MCF 10A (cell line): ENCODE measurements around the gene CATSPERE. TPM values are rescaled to one million over a fixed set of nuclear protein-coding genes. Genes with fewer than 3 reads are reported as not detected.

Source experiments
- BruUV-seq: library from RNA; stranded (reverse); fragments of 400-500 nt; replicated peaks from 2 replicates; lab custom pipeline; 2021; lab: Mats Ljungman, UMichigan
- CTCF ChIA-PET: fragments of 300-600 bp; sonication (Branson Sonifier 250); formaldehyde crosslinking; extraction: SDS; loops from one replicate; lab custom pipeline; 2021; ENCODE audit warnings: antibody characterized with exemption, inconsistent platforms; lab: Yijun Ruan, JAX
- POLR2A ChIA-PET: fragments of 300-600, 350-650 bp; sonication (Branson Sonifier 250); formaldehyde crosslinking; extraction: SDS; loops from one replicate; lab custom pipeline; 2020; ENCODE audit warnings: antibody characterized with exemption, inconsistent platforms; lab: Yijun Ruan, JAX
- DNase-seq: peaks from one replicate; pipeline ENCODE4 v3.0.0-alpha.2; 2018; ENCODE audit not compliant: unreplicated experiment
- H3K27ac Mint-ChIP-seq: one replicate; pipeline ENCODE4 v1.8.0; 2022; ENCODE audit warnings: mild to moderate bottlenecking, low read depth, mixed read lengths; ENCODE audit not compliant: unreplicated experiment
- H3K27me3 Mint-ChIP-seq: one replicate; pipeline ENCODE4 v1.8.0; 2022; ENCODE audit warnings: mixed read lengths; ENCODE audit not compliant: insufficient read depth, unreplicated experiment
- H3K36me3 Mint-ChIP-seq: one replicate; pipeline ENCODE4 v1.8.0; 2022; ENCODE audit warnings: mild to moderate bottlenecking, moderate library complexity, mixed read lengths; ENCODE audit not compliant: insufficient read depth, unreplicated experiment
- H3K4me1 Mint-ChIP-seq: one replicate; pipeline ENCODE4 v1.8.0; 2022; ENCODE audit warnings: mixed read lengths; ENCODE audit not compliant: insufficient read depth, unreplicated experiment
- H3K4me3 Mint-ChIP-seq: one replicate; pipeline ENCODE4 v1.8.0; 2022; ENCODE audit warnings: mild to moderate bottlenecking, moderate library complexity, mixed read lengths; ENCODE audit not compliant: unreplicated experiment
- H3K9me3 Mint-ChIP-seq: one replicate; pipeline ENCODE4 v1.8.0; 2022; ENCODE audit warnings: mixed read lengths; ENCODE audit not compliant: unreplicated experiment
- intact Hi-C: fragments of 100-400 bp; cut with micrococcal nuclease; formaldehyde crosslinking; loops from 2 replicates; pipeline ENCODE4 v1.14.1; 2022
- total RNA-seq: library from RNA; stranded (reverse); gene quantifications from 2 replicates; pipeline ENCODE4 v1.2.3, GENCODE V29; 2022
- TF ChIP-seq, protein P1 (sequence below): fragments of 200-600 bp; IDR thresholded peaks from one replicate; pipeline ENCODE4 v1.8.0; 2022; ENCODE audit warnings: antibody characterized with exemption, mild to moderate bottlenecking; ENCODE audit not compliant: unreplicated experiment

The CATSPERE gene
- total RNA-seq, 1 experiment from 2014 or later = 2.1 TPM

DNA sequence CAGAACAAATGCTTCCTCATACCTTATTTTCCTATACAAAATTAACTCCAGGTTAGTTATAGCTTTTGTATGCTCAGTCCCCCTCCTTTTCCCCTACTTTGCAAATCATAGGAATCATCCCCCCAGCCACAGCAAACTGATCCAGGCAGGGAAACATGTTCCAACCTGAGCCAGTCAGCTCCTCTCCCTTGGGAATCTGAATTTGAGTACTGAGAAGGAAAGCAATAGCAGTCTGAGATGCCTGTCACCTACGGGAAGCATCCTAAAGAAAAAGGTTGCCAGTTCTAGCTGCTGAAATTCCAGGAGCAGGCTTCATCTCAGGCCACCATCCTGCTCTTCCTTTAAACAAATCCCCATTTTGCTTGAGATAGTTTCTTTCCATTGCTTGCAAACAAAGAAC, 16.2 kb upstream of the CATSPERE start:
- TF ChIP-seq, protein P1, sequence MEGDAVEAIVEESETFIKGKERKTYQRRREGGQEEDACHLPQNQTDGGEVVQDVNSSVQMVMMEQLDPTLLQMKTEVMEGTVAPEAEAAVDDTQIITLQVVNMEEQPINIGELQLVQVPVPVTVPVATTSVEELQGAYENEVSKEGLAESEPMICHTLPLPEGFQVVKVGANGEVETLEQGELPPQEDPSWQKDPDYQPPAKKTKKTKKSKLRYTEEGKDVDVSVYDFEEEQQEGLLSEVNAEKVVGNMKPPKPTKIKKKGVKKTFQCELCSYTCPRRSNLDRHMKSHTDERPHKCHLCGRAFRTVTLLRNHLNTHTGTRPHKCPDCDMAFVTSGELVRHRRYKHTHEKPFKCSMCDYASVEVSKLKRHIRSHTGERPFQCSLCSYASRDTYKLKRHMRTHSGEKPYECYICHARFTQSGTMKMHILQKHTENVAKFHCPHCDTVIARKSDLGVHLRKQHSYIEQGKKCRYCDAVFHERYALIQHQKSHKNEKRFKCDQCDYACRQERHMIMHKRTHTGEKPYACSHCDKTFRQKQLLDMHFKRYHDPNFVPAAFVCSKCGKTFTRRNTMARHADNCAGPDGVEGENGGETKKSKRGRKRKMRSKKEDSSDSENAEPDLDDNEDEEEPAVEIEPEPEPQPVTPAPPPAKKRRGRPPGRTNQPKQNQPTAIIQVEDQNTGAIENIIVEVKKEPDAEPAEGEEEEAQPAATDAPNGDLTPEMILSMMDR = no peak
- peak; percentile 30 for DNase-seq
- CTCF ChIA-PET = interaction anchor here (0.6 to 3.9 kb wide), 12 partner anchors 8 to 1101 kb away, joined by 3 to 15 read pairs (median 4); no protein-coding TSS in a partner anchor
- Mint-ChIP-seq H3K36me3 (peaks cover 11% of the 10 kb centered on the region), H3K27ac (peak overlapping the region; percentile 47), H3K27me3 (no peaks in the 10 kb centered on the region), H3K4me1 (peaks cover 66% of the 10 kb centered on the region), H3K9me3 (no peaks in the 10 kb centered on the region), H3K4me3 (peak overlapping the region; percentile 26)
- intact Hi-C loops = no loop called here
- no TSS peak for BruUV-seq
- POLR2A ChIA-PET = interaction anchor here (0.6 to 8.1 kb wide), 16 partner anchors 9 to 397 kb away, joined by 3 to 61 read pairs (median 5); partner anchors contain the start of genes CATSPERE and COX20

DNA sequence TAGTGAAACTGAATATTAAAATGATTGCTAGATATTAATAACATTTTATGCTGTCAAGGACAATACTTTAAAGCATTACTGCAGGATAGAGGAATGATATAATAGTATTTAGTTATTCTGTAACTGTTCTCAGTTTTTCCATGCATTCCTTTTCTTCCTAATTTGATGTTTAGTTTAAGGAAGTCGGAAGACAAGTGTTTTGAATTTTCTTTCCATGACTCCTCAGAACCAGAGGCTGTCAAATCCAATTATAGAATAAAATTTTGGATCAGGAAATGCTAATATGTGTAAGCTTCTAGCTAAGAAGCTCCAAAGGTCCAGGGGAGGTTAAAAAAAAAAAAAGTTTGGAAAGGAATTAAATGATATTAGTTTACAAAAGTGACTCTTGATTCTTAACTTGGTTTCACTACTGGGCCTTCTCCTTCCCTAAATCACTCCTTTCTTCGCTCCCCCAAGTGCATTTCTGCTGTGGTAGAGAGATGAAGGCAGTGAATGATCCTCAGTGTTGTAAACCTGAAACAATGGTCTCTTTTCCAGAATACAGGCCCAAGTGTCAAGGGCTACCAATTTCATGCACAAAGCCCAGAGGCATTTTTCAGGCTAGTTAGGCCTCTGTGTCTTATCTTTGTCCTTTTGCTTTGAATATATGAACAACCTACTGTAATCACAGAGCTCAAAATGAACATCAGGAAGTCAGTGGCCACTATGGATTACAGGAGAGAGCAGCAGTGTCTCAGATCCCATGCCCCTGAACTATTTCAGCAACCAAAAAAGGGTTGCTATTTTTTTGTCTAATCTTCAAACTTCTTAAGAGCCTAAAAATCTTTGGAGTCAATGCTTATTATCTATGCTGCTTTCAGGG, 15.5 kb upstream of the CATSPERE start:
- TF ChIP-seq, protein P1 = no peak
- CTCF ChIA-PET = interaction anchor here (0.5 to 3.9 kb wide), 14 partner anchors 9 to 1073 kb away, joined by 3 to 13 read pairs (median 3); no protein-coding TSS in a partner anchor
- intact Hi-C loops = no loop called here

DNA sequence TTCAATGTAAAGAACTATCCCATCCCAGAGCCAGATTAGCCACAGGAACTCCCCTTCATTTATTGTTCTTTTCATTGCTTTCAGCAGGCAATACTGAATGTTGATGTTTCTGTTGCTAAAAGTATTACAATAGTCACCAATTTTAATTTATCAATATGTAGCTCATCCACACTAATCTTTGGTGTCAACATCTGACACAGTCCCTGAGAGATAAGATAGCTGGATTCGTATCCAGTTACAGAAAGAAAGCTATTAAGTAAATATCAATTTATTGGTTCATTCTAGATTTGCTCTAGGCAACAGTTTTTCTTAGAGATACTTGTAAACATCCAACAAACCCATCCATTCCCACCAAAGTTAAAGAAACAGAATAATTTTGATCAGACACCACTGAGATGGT, 14.0 kb upstream of the CATSPERE start:
- H3K9me3 Mint-ChIP-seq = no peaks in the 10 kb centered on the region
- ChIA-PET POLR2A (interaction anchor here (0.6 to 8.1 kb wide), 17 partner anchors 8 to 1191 kb away, joined by 3 to 61 read pairs (median 5); partner anchors contain the start of gene SDCCAG8), CTCF (interaction anchor here (0.6 to 3.9 kb wide), 5 partner anchors 11 to 350 kb away, joined by 3 to 13 read pairs (median 4); no protein-coding TSS in a partner anchor)
- BruUV-seq = no TSS peak
- H3K27me3 Mint-ChIP-seq = no peaks in the 10 kb centered on the region
- peaks cover 66% of the 10 kb centered on the region for H3K4me1 Mint-ChIP-seq
- peaks cover 11% of the 10 kb centered on the region for H3K36me3 Mint-ChIP-seq
- no peak for DNase-seq
- TF ChIP-seq, protein P1 = no peak
- no peak overlapping the region for H3K4me3 Mint-ChIP-seq
- H3K27ac Mint-ChIP-seq = peak overlapping the region; percentile 47
- intact Hi-C loops = no loop called here

More for the DNA sequence above, 15.5 kb upstream of the CATSPERE start:
- H3K27me3 Mint-ChIP-seq = no peaks in the 10 kb centered on the region
- H3K4me1 Mint-ChIP-seq = peaks cover 65% of the 10 kb centered on the region
- POLR2A ChIA-PET = interaction anchor here (0.7 to 8.1 kb wide), 16 partner anchors 10 to 392 kb away, joined by 3 to 61 read pairs (median 5); partner anchors contain the start of genes CATSPERE and COX20
- H3K4me3 Mint-ChIP-seq = peak overlapping the region; percentile 26
- DNase-seq = no peak
- peaks cover 11% of the 10 kb centered on the region for H3K36me3 Mint-ChIP-seq
- no TSS peak for BruUV-seq
- no peaks in the 10 kb centered on the region for H3K9me3 Mint-ChIP-seq
- H3K27ac Mint-ChIP-seq = peak overlapping the region; percentile 47

DNA sequence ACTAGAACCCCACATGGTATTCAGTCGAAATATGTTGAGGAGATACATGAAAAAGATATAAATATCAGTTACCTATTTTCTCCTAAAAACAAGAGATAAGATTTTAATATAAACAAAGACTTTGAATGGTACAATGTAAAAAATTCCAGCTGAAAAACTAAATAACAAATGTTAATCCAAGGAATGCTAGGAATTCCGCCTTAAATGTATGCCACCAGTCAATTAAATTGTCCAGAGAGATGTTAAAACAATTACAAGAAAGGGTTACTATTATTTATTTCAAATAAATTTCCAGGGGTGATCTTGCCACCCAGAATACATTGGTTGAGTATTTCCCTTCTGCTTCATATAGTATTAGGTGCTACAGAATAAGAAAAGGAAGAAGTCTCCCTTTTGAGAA, 13.5 kb upstream of the CATSPERE start:
- no peaks in the 10 kb centered on the region for H3K27me3 Mint-ChIP-seq
- DNase-seq = no peak
- ChIA-PET POLR2A (interaction anchor here (0.7 to 8.1 kb wide), 16 partner anchors 9 to 1192 kb away, joined by 3 to 61 read pairs (median 5); partner anchors contain the start of genes HNRNPU and SDCCAG8), CTCF (interaction anchor here (0.6 to 3.9 kb wide), 9 partner anchors 12 to 349 kb away, joined by 3 to 13 read pairs (median 4); no protein-coding TSS in a partner anchor)
- intact Hi-C loops = no loop called here
- TF ChIP-seq, protein P1 = no peak
- H3K4me1 Mint-ChIP-seq = peaks cover 65% of the 10 kb centered on the region
- peak overlapping the region; percentile 47 for H3K27ac Mint-ChIP-seq
- peaks cover 11% of the 10 kb centered on the region for H3K36me3 Mint-ChIP-seq
- H3K4me3 Mint-ChIP-seq = no peak overlapping the region
- BruUV-seq = no TSS peak
- no peaks in the 10 kb centered on the region for H3K9me3 Mint-ChIP-seq
